Osteoblast (primary cell): Measurements from ENCODE around the gene GABRG3. TPM values are rescaled to one million over a fixed set of nuclear protein-coding genes. Genes with fewer than 3 reads are reported as not detected.

Experiments
- DNase-seq: peaks from one replicate; pipeline ENCODE4 v3.0.0; 2011; ENCODE audit warnings: low spot score, mixed read lengths; ENCODE audit not compliant: insufficient read length; ENCODE audit errors: missing footprints
- H2AFZ ChIP-seq: 2 replicates; pipeline ENCODE4 v1.6.0; 2011; ENCODE audit warnings: mild to moderate bottlenecking, low read length
- H3K27ac ChIP-seq: 2 replicates; pipeline ENCODE4 v1.5.1; 2011; ENCODE audit warnings: mild to moderate bottlenecking, low read depth, low read length, moderate library complexity
- H3K27me3 ChIP-seq: 2 replicates; pipeline ENCODE4 v1.6.0; 2012; ENCODE audit warnings: mild to moderate bottlenecking, control low read depth, inconsistent platforms, low read length, moderate library complexity; ENCODE audit not compliant: insufficient read depth
- H3K36me3 ChIP-seq: 2 replicates; pipeline ENCODE4 v1.5.1; 2011; ENCODE audit warnings: mild to moderate bottlenecking, low read length, control low read depth, moderate library complexity; ENCODE audit not compliant: insufficient read depth
- H3K4me1 ChIP-seq: 2 replicates; pipeline ENCODE4 v1.5.1; 2011; ENCODE audit warnings: mild to moderate bottlenecking, low read length, control low read depth, moderate library complexity; ENCODE audit not compliant: insufficient read depth
- H3K4me2 ChIP-seq: 2 replicates; pipeline ENCODE4 v1.6.0; 2011; ENCODE audit warnings: mild to moderate bottlenecking, low read length; ENCODE audit not compliant: insufficient read depth
- H3K4me3 ChIP-seq: fragments of 200-600 bp; sonication (generic); 3 replicates; pipeline ENCODE4 v1.5.1; 2012; ENCODE audit warnings: mild to moderate bottlenecking, low read length, inconsistent platforms; ENCODE audit not compliant: insufficient read depth
- H3K79me2 ChIP-seq: 2 replicates; pipeline ENCODE4 v1.6.0; 2012; ENCODE audit warnings: mild to moderate bottlenecking, low read length, control low read depth, inconsistent platforms; ENCODE audit not compliant: insufficient read depth
- H3K9me3 ChIP-seq: 2 replicates; pipeline ENCODE4 v1.5.1; 2011; ENCODE audit warnings: low read depth, low read length, control low read depth
- H4K20me1 ChIP-seq: 2 replicates; pipeline ENCODE4 v1.6.0; 2012; ENCODE audit warnings: mild to moderate bottlenecking, low read length, control low read depth; ENCODE audit not compliant: insufficient read depth
- CTCF ChIP-seq: IDR thresholded peaks from 2 replicates; pipeline ENCODE4 v1.5.1; 2011; ENCODE audit warnings: mild to moderate bottlenecking, low read depth, low read length, moderate library complexity; ENCODE audit errors: extremely low read depth
- total RNA-seq: library from RNA; depleted of rRNA; stranded (reverse); fragments of >200 nt; gene quantifications from 2 replicates; pipeline ENCODE4 v1.2.3, GENCODE V29; 2012

Gene GABRG3
- total RNA-seq, 1 donor = not detected

GRCh38 chr15:27527490-27528067, 556.6 kb downstream of the GABRG3 start:
- Histone ChIP-seq H3K9me3 (no peaks in the 10 kb centered on the region), H3K36me3 (no peaks in the 10 kb centered on the region), H3K4me1 (no peaks in the 10 kb centered on the region), H3K4me3 (no peak overlapping the region), H3K79me2 (no peaks in the 10 kb centered on the region), H2AFZ (no peak overlapping the region), H3K4me2 (no peak overlapping the region), H4K20me1 (no peaks in the 10 kb centered on the region), H3K27ac (no peak overlapping the region), H3K27me3 (no peaks in the 10 kb centered on the region)
- TF ChIP-seq CTCF = no peak
- no peak for DNase-seq

GRCh38 chr15:27529399-27529798, 558.4 kb downstream of the GABRG3 start:
- no peak for TF ChIP-seq CTCF
- H3K4me1 ChIP-seq = no peaks in the 10 kb centered on the region
- no peak for DNase-seq
- no peaks in the 10 kb centered on the region for H3K27me3 ChIP-seq
- no peaks in the 10 kb centered on the region for H3K9me3 ChIP-seq
- H3K4me2 ChIP-seq = no peak overlapping the region
- H3K4me3 ChIP-seq = no peak overlapping the region
- no peaks in the 10 kb centered on the region for H3K36me3 ChIP-seq
- no peak overlapping the region for H2AFZ ChIP-seq
- no peaks in the 10 kb centered on the region for H4K20me1 ChIP-seq
- no peaks in the 10 kb centered on the region for H3K79me2 ChIP-seq
- no peak overlapping the region for H3K27ac ChIP-seq

- Histone ChIP-seq H2AFZ (no peak overlapping the region), H3K27me3 (no peaks in the 10 kb centered on the region), H3K4me3 (no peak overlapping the region), H3K36me3 (no peaks in the 10 kb centered on the region), H3K27ac (no peak overlapping the region), H3K79me2 (no peaks in the 10 kb centered on the region), H3K4me2 (no peak overlapping the region), H3K9me3 (no peaks in the 10 kb centered on the region), H4K20me1 (no peaks in the 10 kb centered on the region), H3K4me1 (no peaks in the 10 kb centered on the region)
- no peak for TF ChIP-seq CTCF
- DNase-seq = no peak
Observed at GRCh38 chr15:27530994-27531393, 560.0 kb downstream of the GABRG3 start.

- Histone ChIP-seq H3K4me2 (no peak overlapping the region), H3K4me1 (no peaks in the 10 kb centered on the region), H4K20me1 (no peaks in the 10 kb centered on the region), H3K27ac (no peak overlapping the region), H3K4me3 (no peak overlapping the region), H2AFZ (no peak overlapping the region), H3K9me3 (no peaks in the 10 kb centered on the region), H3K36me3 (no peaks in the 10 kb centered on the region), H3K27me3 (no peaks in the 10 kb centered on the region), H3K79me2 (no peaks in the 10 kb centered on the region)
- TF ChIP-seq CTCF = no peak
- DNase-seq = no peak
Observed at GRCh38 chr15:27532358-27532757, 561.4 kb downstream of the GABRG3 start.
